Activated CD8-positive, alpha-beta memory T cell treated with anti-CD3 and anti-CD28 coated beads for 48 hours (primary cell): ENCODE results near the gene MYO1D.
"Not testable (repeated sequence)": the region's sequence is repeated elsewhere in the genome, so short reads cannot be mapped to it uniquely, and the experiment has no call there.

Experiments used
- DNase-seq, 3 experiments: peaks; one replicate each; pipeline ENCODE4 v3.0.0-alpha.2; 2020; ENCODE audit warnings: low read depth in 2 of 3, low spot score in 2 of 3

The MYO1D gene

GRCh38 chr17:32739722-32740121 lies 137.2 kb downstream of the MYO1D start:
- DNase-seq = no peak

DNA sequence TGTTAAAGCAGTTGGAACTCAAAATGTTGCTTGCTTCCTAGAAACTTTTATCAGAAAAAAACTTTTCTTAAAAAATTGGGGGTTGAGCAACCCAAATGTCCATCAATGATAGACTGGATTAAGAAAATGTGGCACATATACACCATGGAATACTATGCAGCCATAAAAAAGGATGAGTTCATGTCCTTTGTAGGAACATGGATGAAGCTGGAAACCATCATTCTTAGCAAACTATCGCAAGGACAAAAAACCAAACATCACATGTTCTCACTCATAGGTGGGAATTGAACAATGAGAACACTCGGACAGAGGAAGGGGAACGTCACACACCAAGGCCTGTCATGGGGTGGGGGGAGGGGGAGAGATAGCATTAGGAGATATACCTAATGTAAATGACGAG lies 137.8 kb downstream of the MYO1D start:
- not testable (repeated sequence) for DNase-seq

DNA sequence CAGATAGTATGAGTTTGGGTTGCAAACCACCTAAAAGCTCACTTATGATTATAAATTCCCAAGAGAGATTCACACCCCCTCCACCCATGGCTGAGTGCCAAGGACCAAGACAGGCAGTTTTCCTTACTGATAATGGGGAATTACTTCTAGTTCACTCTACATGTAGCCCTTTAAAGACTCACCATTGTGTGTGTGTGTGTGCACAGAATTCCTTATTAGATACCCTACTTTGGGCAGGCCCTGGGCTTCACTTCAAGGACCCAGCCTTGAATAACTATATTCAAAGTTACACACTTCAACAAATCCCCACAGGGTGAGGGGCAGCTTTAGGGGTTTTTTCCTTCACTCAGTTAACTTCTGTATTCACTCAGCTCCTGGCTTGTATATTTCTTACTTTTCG lies 143.5 kb downstream of the MYO1D start:
- no peak for DNase-seq

DNA sequence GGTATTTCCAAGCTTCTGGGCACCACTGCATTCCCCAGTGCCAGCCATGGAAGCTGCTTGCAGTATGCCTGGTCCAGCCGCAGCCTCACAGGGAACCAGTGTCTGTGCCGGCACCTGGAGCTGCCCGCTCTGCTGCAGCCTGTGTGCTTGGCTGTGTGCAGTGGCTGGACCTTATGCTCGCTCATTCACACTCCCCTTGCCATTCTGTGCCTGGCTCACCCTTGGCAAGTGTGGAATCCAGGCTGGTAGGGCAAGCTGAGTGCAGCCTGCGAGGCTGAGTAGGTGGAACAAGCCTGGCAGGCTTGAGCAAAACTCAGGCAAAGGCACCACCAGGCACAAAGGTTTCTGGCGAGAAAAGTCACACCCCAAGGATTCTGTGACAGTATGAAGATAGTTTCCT lies 144.0 kb downstream of the MYO1D start:
- DNase-seq = no peak

GRCh38 chr17:32732296-32732642 lies 144.7 kb downstream of the MYO1D start:
- no peak for DNase-seq

GRCh38 chr17:32731556-32732295 lies 145.2 kb downstream of the MYO1D start:
- DNase-seq = no peak

- DNase-seq = no peak
Measured at GRCh38 chr17:32727681-32728080, 149.2 kb downstream of the MYO1D start.

DNA sequence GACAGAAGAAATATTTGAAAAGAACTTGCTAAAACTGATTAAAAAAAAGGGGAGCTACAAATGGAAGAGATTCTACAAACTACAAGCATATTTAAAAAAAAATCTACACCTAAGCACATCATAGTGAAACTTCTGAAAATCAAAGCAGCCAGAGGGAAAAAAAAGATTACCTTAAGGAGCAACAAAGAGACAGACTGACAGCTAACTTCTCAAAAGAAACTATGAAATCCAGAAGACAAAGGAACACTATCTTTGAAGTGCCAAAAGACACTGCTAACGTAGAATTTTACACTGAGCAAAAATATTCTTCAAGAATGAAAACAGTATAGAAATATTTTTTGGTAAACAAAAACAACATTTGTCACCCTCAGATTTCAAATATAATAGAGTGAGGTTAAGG lies 151.2 kb downstream of the MYO1D start:
- DNase-seq = no peak

DNA sequence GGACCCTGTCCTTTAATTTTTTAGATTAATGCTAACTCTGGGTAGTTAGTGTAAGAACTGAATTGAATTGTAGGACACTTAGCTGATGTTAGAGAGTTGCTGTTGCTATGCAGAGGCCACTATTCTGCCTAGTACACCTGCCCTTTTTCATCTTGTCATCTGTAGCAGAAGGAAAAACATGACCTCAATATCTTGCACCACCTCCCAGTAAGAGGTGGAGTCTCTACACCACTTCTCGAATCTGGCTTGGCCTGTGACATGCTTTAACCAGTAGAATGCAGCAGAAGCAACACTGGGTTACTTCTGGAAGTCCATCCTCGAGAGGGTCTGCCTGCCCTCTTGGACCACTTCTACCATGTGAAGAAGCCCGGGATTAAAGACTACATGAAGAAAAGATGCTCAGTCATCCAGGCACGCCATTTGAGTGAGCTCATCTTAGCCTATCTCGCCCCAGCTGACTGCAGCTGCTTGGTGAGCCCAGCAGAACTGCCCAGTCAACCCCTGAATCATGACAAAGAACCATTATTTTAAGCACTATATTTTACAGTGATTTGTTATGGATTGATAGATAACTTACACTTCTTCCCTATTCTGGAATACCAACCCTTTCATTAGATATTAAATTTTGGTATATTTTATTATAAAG lies 153.5 kb downstream of the MYO1D start:
- DNase-seq = no peak

DNA sequence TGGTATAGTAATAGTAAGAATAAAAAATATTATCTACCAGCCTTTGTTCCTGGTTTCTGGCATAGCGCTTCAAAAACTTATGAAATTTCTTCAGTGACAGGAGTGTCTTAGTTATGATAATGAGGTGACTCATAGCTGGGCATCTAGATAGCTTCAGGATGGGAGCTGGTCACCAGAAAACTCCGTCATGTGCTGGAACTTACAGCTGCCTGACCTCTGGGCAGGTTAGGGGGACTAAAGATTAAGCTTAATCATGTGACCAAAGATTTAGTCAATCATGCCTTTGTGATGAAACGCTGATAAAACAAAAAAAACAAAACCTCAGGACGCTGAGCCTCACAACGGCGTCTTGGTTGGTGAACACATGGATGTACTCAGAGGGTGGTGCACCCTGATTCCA lies 154.2 kb downstream of the MYO1D start:
- DNase-seq = no peak

DNA sequence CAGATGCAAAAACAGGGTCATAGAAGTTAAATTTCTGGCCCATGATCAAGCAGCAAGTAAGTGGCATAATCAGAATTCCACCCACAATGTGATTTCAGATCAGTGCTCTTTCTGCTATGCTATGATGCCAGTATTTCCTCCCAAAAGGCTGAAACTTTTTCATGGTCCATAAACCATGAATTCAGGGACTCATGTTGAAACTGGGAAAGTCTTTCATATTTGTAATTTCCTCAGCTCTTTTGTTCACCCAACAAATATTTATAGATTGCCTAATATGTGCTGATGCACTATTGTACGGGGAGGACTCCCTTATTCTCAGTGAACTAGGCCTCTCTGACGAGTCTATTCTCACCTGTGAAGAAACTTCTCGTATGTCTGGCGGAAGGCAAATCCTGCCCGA lies 156.3 kb downstream of the MYO1D start:
- DNase-seq = no peak

DNA sequence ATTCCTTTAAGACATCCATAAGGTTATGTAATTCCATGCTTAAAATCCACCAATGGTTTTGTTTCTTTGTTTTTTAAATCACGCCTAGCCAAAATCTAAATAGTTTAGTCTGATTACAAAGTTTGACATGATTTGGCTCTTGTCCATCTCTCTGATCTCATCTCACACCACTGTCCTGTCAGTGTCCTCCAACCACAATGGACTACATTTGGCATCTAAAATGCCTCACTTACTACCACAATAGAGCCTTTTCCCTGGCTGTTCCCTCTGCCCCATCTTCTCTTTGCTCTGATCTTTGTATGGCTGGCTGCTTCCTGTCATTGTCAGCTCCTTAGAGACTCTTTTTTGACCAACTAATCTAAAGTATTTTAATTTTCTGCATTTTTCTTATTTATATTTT lies 157.2 kb downstream of the MYO1D start:
- no peak for DNase-seq

DNA sequence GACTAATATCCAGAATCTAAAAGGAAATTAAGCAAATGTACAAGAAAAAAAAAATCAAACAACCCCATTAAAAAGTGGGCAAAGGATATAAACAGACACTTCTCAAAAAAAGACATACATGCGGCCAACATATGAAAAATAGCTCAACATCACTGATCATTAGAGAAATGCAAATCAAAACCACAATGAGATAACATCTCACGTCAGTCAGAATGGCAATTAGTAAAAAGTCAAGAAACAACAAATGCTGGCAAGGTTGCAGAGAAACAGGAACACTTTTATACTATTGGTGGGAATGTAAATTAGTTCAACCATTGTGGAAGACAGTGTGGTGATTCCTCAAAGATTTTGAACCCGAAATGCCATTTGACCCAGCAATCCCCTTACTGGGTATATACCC lies 162.0 kb downstream of the MYO1D start:
- DNase-seq = not testable (repeated sequence)

- not testable (repeated sequence) for DNase-seq
Measured at GRCh38 chr17:32714206-32714605, 162.7 kb downstream of the MYO1D start.

GRCh38 chr17:32713081-32713480 lies 163.8 kb downstream of the MYO1D start:
- DNase-seq = no peak

GRCh38 chr17:32709562-32709961 lies 167.4 kb downstream of the MYO1D start:
- DNase-seq = no peak

GRCh38 chr17:32701871-32702270 lies 175.1 kb downstream of the MYO1D start:
- no peak for DNase-seq

GRCh38 chr17:32699247-32699646 lies 177.7 kb downstream of the MYO1D start:
- DNase-seq = no peak

DNA sequence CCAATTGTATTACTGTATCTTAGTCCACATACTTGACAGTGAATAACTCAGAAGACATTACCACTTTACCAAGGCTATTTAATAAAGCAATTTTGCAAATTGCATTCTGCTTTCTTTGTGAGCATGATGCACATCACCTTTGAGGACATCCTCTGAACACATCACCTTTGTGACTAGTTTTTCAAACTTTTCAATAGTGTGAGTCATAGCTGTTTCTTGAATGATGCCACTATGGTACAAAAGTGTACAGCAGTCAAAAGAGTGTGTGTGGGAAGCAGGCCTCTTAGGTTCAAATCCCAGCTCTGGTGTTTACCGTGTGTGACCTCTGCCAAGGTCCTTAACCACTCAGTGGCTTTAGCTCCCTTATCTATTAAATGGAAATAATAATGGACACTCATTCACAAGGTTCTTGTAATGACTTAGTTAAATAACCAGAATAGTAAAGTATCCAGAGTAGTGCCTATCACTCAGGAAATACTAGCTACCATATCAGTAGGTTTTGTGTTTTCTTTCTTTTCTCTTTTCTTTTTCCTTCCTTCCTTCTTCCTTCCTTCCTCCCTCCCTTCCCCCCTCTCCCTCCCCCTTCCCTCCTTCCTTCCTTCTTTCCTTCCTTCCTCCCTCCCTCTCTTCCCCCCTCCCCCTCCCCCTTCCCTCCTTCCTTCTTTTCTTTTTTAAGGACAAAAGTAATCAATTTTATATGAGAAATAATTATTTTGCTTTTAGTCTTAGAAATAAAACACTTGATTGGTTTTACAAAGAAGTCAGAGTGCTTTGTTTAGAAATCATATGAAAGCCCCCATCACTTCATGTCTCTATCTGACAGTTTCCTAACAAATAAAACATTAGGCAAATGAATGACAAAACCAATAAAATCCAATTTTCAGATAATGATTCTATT lies 178.9 kb downstream of the MYO1D start:
- DNase-seq = no peak

DNA sequence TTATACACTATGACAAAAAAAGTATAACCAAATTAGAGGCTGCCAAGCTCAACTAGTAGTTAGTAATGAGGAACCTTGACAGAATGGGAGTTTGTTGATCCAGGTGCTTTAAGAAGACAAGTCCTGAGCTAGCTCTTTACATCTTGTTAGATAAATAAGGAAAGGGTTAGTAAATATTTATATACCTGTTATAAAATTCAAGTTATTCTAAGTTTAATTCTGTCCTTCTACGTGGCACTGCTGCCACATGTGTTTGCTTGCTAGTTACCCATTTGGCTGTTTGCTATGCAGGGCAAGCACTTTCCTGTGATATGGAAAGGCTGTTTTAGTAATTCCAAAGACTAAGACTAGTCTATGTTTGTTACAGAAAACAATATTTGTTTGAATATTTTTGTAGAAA lies 180.5 kb downstream of the MYO1D start:
- DNase-seq = no peak

GRCh38 chr17:32695864-32696263 lies 181.1 kb downstream of the MYO1D start:
- no peak for DNase-seq
